Measurements from ENCODE around the gene KLK12.

KLK12 gene

GRCh38 chr19:51059715-51060114 is 24.9 kb upstream of the KLK12 start:
- DNase-seq: peak in 1 of 10 donors; percentile 77
- intact Hi-C loops (cut with DNase I): no loop called here

- no peak for DNase-seq
- intact Hi-C loops (cut with DNase I): no loop called here
These were observed 21.1 kb upstream of the KLK12 start for GRCh38 chr19:51055866-51056265.

GRCh38 chr19:51047031-51047335 is 12.2 kb upstream of the KLK12 start:
- intact Hi-C loops (cut with DNase I): no loop called here
- no peak for DNase-seq

DNA sequence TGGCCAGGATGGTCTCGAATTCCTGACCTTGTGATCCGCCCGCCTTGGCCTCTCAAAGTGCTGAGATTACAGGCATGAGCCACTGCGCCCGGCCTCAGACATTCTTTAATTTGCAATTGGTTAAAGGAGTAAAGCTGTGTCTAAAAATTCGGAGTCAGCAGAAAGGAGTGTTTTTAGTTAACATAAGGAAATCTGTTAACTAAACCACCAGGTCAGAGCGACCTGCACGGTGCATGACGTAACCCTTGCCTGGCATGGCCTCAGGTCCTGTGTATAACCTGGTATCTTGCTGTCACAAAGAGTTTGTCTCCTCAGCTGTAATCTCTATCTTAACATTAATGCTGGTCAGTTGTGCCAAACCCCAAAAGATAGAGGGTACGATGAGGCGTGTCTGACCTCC is 9.5 kb upstream of the KLK12 start:
- DNase-seq: no peak
- intact Hi-C loops (cut with DNase I): no loop called here

DNA sequence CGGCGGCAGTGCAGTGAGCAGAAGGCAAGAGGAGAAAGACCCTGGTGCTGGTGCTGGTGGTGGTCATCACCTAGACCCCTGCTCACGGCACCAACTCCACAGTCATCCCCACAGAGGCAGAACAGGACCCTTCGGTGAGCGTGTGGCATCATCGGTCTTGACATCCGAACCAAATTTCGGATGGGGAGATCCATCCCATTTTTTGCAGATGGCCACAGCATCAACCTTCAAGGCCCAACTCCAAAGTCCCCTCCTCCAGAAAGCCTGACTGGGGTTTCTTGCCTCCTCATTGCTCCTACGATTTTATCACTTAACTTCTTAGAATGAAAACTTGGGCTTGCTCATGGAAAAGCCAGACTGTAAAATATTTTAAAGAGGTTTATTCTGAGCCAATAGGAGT is 8.7 kb upstream of the KLK12 start:
- intact Hi-C loops (cut with DNase I): no loop called here
- DNase-seq: no peak

- intact Hi-C loops (cut with DNase I): no loop called here
- no peak for DNase-seq
These were observed 5.3 kb upstream of the KLK12 start for GRCh38 chr19:51040151-51040550.

GRCh38 chr19:51036519-51036918 is 1.7 kb upstream of the KLK12 start:
- intact Hi-C loops (cut with DNase I): no loop called here
- no peak for DNase-seq

- intact Hi-C loops (cut with DNase I): no loop called here
- peak in 1 of 10 donors; percentile 78 for DNase-seq
These were observed 2.9 kb downstream of the KLK12 start for GRCh38 chr19:51031880-51032225.

GRCh38 chr19:51031220-51031879 is 3.5 kb downstream of the KLK12 start:
- intact Hi-C loops (cut with DNase I): no loop called here
- DNase-seq: peak in 1 of 10 donors; percentile 54

- intact Hi-C loops (cut with DNase I): no loop called here
- peak in 2 of 10 donors; percentile 42 to 69 for DNase-seq
These were observed 4.2 kb downstream of the KLK12 start for GRCh38 chr19:51030631-51031030.

DNA sequence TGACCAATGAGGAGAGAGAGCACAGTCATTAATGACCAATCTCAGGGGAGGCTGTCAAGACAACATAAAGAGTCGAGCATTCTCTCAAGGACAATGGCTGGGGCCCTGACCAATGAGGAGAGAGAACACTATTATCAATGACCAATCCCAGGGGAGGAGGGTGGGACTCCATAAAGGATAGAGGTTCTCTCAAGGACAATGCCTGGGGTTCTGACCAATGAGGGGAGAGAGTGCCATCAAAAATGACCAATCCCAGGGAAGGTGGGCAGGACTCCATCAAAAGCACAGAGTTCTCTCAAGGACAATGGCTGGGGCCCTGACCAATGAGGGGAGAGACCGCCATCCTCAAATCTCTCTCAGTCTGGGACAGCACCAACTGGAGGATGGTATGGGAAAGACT is 5.1 kb downstream of the KLK12 start:
- intact Hi-C loops (cut with DNase I): no loop called here
- DNase-seq: no peak

DNA sequence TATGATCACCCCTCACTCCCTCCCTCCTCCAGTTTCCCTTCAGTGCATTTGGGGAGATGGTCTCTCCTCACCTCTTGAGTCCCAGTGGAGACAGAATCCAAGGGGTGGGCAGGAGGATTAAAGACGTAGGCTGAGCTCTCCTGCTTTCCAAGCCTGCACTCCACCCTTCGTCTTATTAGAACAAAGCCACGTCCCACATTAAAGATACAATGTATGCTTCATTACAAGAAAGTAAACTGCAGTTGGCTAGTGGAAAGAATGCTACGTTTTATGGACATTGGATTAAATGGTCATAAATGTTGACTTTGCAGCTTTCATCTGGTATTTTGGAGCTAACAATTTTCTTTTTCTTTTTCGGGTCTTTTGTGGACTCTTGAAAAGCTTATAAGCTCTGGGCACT is 6.9 kb downstream of the KLK12 start:
- no peak for DNase-seq
- intact Hi-C loops (cut with DNase I): no loop called here

GRCh38 chr19:51027126-51027806 is 7.5 kb downstream of the KLK12 start:
- intact Hi-C loops (cut with DNase I): no loop called here

GRCh38 chr19:51026554-51026831 is 8.3 kb downstream of the KLK12 start, which contains the start of gene KLK11:
Gene KLK11, minus strand, starts transcription at chr19:51026616. Its CDS starts 985 bp downstream, at chr19:51025631.
- DNase-seq: peak in 2 of 10 donors; percentile 61 to 83
- intact Hi-C loops (cut with DNase I): no loop called here

More at GRCh38 chr19:51027126-51027806, 7.5 kb downstream of the KLK12 start:
- DNase-seq: peak in 3 of 10 donors; percentile 12 to 57 (median 47)

GRCh38 chr19:51025809-51026553 is 8.8 kb downstream of the KLK12 start:
- peak in 2 of 10 donors; percentile 42 to 73 for DNase-seq
- intact Hi-C loops (cut with DNase I): no loop called here

- intact Hi-C loops (cut with DNase I): no loop called here
- DNase-seq: peak in 2 of 10 donors; percentile 0 to 57
These were observed 9.4 kb downstream of the KLK12 start for GRCh38 chr19:51025401-51025800.

- peak in 2 of 10 donors; percentile 3 to 17 for DNase-seq
- intact Hi-C loops (cut with DNase I): no loop called here
These were observed 9.9 kb downstream of the KLK12 start for GRCh38 chr19:51024924-51025323.

DNA sequence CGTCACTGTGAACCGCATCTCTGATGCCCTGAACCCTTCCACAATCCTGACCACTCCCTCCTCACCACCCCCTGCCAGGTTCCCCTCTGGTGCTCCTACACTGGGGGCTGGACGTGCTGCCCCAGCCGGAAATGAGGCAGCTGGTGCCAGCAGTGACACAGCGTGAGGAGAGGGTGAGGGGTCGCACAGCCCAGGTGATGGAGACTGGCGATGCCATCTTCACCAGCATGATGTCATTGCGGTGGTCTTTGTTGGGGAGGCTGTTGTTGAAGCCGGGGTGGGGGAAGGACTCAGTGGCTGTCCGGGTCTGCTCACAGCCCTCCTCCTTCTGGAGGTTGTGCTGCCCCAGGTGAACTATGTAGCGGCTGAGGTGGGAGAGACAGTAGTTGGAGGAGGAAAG is 10.9 kb downstream of the KLK12 start:
- peak in 2 of 10 donors; percentile 50 to 78 for DNase-seq
- intact Hi-C loops (cut with DNase I): no loop called here

DNA sequence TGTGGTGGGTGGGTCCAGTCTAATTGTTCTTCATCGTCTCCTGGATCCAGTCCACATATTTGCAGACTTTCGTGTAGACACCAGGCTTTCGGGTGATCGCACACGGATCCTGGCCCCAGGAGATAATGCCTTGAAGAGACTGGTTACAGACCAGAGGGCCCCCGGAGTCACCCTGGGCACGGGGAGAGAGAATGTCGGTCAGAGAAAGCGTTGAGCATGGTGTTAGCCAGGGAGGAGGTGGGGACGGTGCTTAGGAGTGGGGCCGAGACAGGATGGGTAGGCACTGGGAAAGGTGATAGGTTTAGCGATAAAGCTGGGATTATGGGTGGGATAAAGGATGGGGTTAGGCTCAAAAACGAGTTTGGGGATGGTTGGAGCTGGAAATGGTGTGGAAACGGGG is 12.3 kb downstream of the KLK12 start:
- peak in 2 of 10 donors; percentile 25 to 39 for DNase-seq
- intact Hi-C loops (cut with DNase I): no loop called here

DNA sequence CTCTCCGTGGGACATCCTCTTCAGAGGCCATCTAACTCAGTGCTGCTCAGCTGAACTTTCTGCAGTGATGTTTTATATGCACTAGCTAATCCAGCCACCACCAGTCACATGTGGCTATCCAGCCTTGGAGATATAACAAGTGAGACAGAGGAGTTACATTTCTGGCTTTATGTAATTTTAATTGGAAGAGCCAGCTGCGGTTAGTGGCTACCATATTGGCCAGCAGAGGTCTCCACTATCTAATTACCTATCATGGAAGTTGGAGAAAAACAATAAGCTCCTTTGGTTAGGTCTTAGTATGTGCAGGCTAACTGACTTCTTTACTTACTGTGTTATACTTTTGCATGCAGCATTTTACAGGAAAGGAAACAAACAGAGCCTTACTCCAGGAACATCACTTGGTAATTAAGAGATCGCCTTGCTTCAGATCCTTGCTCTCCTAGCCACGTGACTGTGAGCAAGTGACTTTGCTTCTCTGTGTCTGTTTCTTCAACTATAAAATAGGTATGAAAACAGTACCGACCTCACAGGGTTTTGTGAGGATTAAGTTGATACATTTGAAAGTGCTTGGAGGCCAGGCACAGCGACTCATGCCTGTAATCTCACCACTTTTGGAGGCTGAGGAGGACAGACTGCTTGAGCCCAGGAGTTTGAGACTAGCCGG is 13.7 kb downstream of the KLK12 start:
- intact Hi-C loops (cut with DNase I): loop anchor here (1.0 kb wide), 2 partner anchors 73 to 148 kb away; no protein-coding TSS in a partner anchor
- peak in 3 of 10 donors; percentile 12 to 44 (median 17) for DNase-seq

GRCh38 chr19:51019544-51019925 is 15.3 kb downstream of the KLK12 start, which contains the start of gene KLK10:
Gene KLK10, minus strand, starts transcription at chr19:51019709. Its CDS starts 579 bp downstream, at chr19:51019130.
- DNase-seq: peak in 2 of 10 donors; percentile 40 to 46
- intact Hi-C loops (cut with DNase I): no loop called here
